Measurements from ENCODE around the gene HIF3A. TPM values are rescaled to one million over a fixed set of nuclear protein-coding genes. Genes with fewer than 3 reads are reported as not detected.

HIF3A gene
- total RNA-seq, 4 donors from 2014 or later: 166 to 235 (median 209) TPM

DNA sequence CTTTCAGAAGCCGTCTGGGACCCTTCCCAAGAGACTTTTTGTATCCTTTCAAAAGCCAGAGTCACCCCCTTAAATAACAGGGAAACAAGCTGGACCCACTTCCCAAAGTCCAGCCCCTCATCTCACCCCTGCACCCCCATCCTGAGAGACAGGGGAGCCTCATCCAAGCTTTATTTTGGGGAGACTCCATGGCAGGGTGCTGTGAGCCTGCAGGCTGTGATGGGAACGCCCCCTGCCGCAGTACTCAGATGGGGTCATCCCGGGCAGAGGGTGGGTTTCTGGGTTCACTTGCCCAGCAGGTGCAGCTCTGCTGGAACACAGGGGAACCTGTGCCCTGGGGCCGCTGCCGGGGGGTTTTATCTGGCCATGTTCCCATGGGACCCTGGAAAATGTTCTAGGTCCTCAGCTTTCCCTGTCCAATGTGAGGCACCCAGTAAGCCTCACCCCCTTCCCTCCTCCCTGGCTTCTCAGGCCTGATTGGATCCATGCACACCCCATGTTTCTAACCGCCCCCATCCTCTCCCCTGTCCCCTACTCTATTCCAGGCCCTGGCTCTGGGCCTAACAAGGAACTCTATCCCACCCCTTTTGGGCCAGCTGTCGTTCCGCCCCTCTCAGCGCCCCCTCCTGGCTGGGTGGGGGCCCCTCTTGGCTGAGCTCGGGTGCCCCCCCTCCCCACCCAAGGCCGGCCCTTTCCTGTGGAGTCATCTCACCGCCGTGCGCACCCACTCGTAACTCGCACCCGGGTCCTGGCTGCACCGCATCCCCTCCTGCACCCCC, 1.0 kb downstream of the HIF3A start:
- 32 to 47% methylated on average over 18 of the region's 19 CpGs for WGBS, 2 donors
- H3K27ac ChIP-seq: peak overlapping the region; percentile 91 to 98 (median 96)
- no peaks in the 10 kb centered on the region for H3K36me3 ChIP-seq
- TF ChIP-seq, protein P1, sequence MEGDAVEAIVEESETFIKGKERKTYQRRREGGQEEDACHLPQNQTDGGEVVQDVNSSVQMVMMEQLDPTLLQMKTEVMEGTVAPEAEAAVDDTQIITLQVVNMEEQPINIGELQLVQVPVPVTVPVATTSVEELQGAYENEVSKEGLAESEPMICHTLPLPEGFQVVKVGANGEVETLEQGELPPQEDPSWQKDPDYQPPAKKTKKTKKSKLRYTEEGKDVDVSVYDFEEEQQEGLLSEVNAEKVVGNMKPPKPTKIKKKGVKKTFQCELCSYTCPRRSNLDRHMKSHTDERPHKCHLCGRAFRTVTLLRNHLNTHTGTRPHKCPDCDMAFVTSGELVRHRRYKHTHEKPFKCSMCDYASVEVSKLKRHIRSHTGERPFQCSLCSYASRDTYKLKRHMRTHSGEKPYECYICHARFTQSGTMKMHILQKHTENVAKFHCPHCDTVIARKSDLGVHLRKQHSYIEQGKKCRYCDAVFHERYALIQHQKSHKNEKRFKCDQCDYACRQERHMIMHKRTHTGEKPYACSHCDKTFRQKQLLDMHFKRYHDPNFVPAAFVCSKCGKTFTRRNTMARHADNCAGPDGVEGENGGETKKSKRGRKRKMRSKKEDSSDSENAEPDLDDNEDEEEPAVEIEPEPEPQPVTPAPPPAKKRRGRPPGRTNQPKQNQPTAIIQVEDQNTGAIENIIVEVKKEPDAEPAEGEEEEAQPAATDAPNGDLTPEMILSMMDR (IDR thresholded peaks at IDR 0.05): peak in 3 of 5 experiments; percentile 31 to 46 (median 34)
- peak in 1 of 2 donors; percentile 71 for TF ChIP-seq POLR2A (IDR thresholded peaks at IDR 0.05)
- TF ChIP-seq EP300 (IDR thresholded peaks at IDR 0.05): peak in 1 of 2 donors; percentile 67
- peaks cover 0 to 7% of the 10 kb centered on the region in 2 donors for H3K27me3 ChIP-seq
- peaks cover 6 to 66% (median 54%) of the 10 kb centered on the region in 4 donors for H3K4me1 ChIP-seq
- no peaks in the 10 kb centered on the region for H3K9me3 ChIP-seq
- H3K4me3 ChIP-seq: peak overlapping the region; percentile 23 to 63 (median 50)
- DNase-seq (ENCODE audit: low spot score in 2 of 2): peak; percentile 54 to 59

DNA sequence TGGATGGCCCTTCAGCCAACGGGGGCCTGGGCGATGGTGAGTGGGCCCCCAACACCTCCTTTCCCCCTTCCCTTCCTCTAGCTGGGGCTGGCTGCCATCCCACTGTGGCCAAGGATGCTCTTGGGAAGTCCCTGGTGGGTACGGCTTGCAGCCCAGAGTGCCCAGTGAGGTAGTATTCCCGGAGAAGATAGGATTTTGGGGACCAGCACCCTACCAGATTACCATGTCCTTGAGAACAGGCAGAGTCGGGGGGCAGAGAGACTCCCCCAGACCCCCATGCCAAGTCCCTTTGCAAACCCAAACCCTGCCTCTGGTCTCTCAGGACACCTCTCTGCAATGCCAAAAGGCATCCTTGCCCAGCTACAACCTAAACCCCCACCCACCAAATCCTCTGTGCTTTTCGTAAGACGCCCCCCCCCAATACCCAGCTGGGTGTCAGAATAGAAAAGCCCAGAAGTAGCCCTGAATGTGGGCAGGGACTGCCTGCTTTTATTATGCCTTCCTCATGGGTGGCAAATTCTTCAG, 1.7 kb downstream of the HIF3A start:
- Histone ChIP-seq H3K4me1 (peaks cover 6 to 73% (median 57%) of the 10 kb centered on the region in 4 donors), H3K9me3 (no peaks in the 10 kb centered on the region), H3K36me3 (peaks cover 0 to 2% (median 0%) of the 10 kb centered on the region in 3 donors), H3K4me3 (peak overlapping the region; percentile 23 to 63 (median 50)), H3K27ac (peak overlapping the region; percentile 91 to 98 (median 96)), H3K27me3 (peaks cover 0 to 7% of the 10 kb centered on the region in 2 donors)
- TF ChIP-seq, protein P1 (IDR thresholded peaks at IDR 0.05): no peak
- no peak for TF ChIP-seq EP300 (IDR thresholded peaks at IDR 0.05)
- TF ChIP-seq POLR2A (IDR thresholded peaks at IDR 0.05): no peak
- DNase-seq (ENCODE audit: low spot score in 2 of 2): no peak
- 14 to 16% methylated on average over 6 to 7 of the region's 7 CpGs for WGBS, 2 donors

DNA sequence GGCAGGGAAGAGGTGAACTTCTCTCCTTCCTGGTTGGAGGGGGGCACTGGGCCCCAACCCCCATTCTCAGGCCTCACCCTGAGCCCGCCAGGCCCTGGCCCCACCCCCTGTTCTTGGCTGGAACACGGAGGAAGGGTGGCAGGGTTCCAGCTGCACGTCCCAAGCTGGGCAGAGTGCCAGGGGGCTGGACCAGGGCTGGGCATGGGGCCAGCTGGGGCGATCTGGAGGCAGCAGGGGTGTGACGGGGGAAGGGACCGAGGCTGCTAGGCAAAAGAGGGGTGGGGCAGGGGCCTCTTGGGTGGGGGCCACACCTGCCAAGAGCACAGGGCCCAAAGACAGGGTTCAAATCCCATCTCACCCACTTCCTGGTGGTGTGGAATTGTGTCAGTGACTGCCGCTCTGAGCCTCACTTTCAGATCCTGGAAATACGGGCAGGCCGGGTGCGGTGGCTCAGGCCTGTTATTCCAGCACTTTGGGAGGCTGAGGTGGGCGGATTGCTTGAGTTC, 2.2 kb downstream of the HIF3A start:
- Histone ChIP-seq H3K36me3 (peaks cover 0 to 7% (median 3%) of the 10 kb centered on the region in 3 donors), H3K4me3 (peak overlapping the region; percentile 23 to 63 (median 50)), H3K27ac (peak overlapping the region; percentile 91 to 98 (median 96)), H3K4me1 (peaks cover 6 to 78% (median 60%) of the 10 kb centered on the region in 4 donors), H3K27me3 (peaks cover 0 to 7% of the 10 kb centered on the region in 2 donors), H3K9me3 (no peaks in the 10 kb centered on the region)
- WGBS, 2 donors: 8 to 12% methylated on average over 8 to 11 of the region's 11 CpGs
- TF ChIP-seq, protein P1 (IDR thresholded peaks at IDR 0.05): no peak
- TF ChIP-seq POLR2A (IDR thresholded peaks at IDR 0.05): peak in 1 of 2 donors; percentile 58
- peak; percentile 91 to 97 for TF ChIP-seq EP300 (IDR thresholded peaks at IDR 0.05)
- DNase-seq (ENCODE audit: low spot score in 2 of 2): peak; percentile 97 to 99

DNA sequence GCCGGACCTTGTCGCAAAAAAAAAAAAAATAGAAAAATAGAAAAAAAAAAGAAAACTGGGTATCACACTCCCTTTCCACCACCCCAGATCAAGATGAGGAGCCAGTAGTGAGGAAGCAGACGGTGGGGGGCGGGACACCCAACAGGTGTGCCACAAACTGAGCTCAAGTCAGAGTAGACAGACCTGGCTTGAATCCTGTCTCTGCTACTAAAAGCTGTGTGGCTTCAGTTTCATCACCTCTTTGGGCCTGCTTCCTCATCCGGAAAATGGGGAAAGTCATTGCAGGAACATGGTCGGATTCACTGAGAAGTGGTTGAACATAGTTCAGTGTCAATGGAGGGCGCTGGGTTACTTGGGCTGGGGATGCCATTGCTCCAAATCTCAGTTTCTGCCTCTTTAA, 2.9 kb downstream of the HIF3A start:
- no peaks in the 10 kb centered on the region for H3K9me3 ChIP-seq
- DNase-seq (ENCODE audit: low spot score in 2 of 2): no peak
- peak overlapping the region in 3 of 4 donors; percentile 20 to 63 (median 58) for H3K4me3 ChIP-seq
- WGBS, 2 donors: 69 to 75% methylated on average over 7 of the region's 7 CpGs
- H3K4me1 ChIP-seq: peaks cover 6 to 84% (median 60%) of the 10 kb centered on the region in 4 donors
- H3K27me3 ChIP-seq: peaks cover 0 to 7% of the 10 kb centered on the region in 2 donors
- TF ChIP-seq, protein P1 (IDR thresholded peaks at IDR 0.05): no peak
- no peak for TF ChIP-seq POLR2A (IDR thresholded peaks at IDR 0.05)
- TF ChIP-seq EP300 (IDR thresholded peaks at IDR 0.05): no peak
- H3K27ac ChIP-seq: peak overlapping the region; percentile 91 to 98 (median 96)
- H3K36me3 ChIP-seq: peaks cover 0 to 13% (median 3%) of the 10 kb centered on the region in 3 donors
